HFFc6 (cell line): ENCODE data around the gene NR2E1. TPM values are rescaled to one million over a fixed set of nuclear protein-coding genes. Genes with fewer than 3 reads are reported as not detected.

Experiments used
- DNase-seq: peaks from one replicate; pipeline ENCODE4 v3.0.0-alpha.2; 2018
- H3K27ac Mint-ChIP-seq: 2 replicates; pipeline ENCODE4 v1.8.0; 2020; ENCODE audit warnings: mild to moderate bottlenecking, mixed read lengths
- H3K27me3 Mint-ChIP-seq: 2 replicates; pipeline ENCODE4 v1.8.0; 2021; ENCODE audit warnings: mild to moderate bottlenecking, moderate library complexity, mixed read lengths; ENCODE audit not compliant: insufficient read depth
- H3K36me3 Mint-ChIP-seq: 2 replicates; pipeline ENCODE4 v1.8.0; 2021; ENCODE audit warnings: low read depth, mixed read lengths
- H3K4me1 Mint-ChIP-seq: 2 replicates; pipeline ENCODE4 v1.8.0; 2020; ENCODE audit warnings: low read depth, mixed read lengths
- H3K4me3 Mint-ChIP-seq: 2 replicates; pipeline ENCODE4 v1.8.0; 2020; ENCODE audit warnings: mild to moderate bottlenecking, moderate library complexity, mixed read lengths
- H3K9me3 Mint-ChIP-seq: 2 replicates; pipeline ENCODE4 v1.8.0; 2020; ENCODE audit warnings: mild to moderate bottlenecking, mixed read lengths
- total RNA-seq, 6 experiments: library from RNA; stranded (reverse); fragmentation: NEBNext Ultra II Directional; extraction: Animal tissue kit (Norgen Biotek cat#: 25700); gene quantifications; 2 replicates in 1 of 6; 3 replicates in 5 of 6; pipeline ENCODE4 v1.2.3, GENCODE V29; 2021
- TF ChIP-seq, protein P1 (sequence below): fragments of 200-600 bp; sonication (generic); IDR thresholded peaks from 2 replicates; pipeline ENCODE4 v1.5.0; 2021; ENCODE audit warnings: antibody characterized with exemption, mild to moderate bottlenecking

NR2E1 gene
- total RNA-seq, 6 experiments from 2014 or later: not detected

DNA sequence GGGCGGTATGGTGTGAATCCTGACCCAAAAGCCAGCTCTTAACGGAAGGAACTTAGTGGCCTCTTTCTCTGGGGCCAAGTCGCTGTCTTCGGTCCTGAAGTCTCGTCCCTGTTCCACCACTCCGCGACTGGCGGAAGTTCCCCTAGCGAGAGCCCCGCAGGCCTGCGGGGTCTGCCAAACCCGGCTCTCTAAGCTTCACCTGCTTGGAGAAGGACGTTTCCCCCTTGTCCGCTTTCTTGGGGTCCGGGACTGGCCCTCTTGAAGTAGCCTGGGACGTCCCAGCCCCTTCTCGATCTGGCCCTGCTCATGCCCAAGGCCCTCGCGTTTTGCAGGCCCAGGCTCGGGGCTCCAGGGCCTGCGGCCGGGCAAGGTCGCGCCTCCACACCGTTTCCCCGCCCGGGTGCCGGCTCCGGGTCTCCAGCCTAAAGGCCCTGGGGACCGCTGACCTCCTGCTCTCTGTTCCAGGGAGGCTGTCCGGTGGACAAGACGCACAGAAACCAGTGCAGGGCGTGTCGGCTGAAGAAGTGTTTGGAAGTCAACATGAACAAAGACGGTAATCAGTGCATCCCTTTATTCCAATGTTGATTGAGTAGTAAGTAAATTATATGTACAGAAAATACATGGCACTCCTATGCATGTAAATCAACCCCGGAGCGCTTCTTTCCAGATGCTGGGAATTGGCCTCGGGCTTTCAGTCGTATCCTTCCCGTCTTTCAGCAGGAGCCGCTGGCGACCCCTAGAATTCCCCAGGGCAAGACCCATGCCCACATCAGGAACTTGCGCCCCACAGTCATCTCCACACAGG is 8.8 kb downstream of the NR2E1 start:
- Mint-ChIP-seq H3K4me1 (no peaks in the 10 kb centered on the region), H3K27me3 (peaks cover 83% of the 10 kb centered on the region), H3K4me3 (no peak overlapping the region), H3K27ac (no peak overlapping the region), H3K36me3 (no peaks in the 10 kb centered on the region), H3K9me3 (peaks cover 5% of the 10 kb centered on the region; the same call in 1 of the 2 replicates)
- TF ChIP-seq, protein P1, sequence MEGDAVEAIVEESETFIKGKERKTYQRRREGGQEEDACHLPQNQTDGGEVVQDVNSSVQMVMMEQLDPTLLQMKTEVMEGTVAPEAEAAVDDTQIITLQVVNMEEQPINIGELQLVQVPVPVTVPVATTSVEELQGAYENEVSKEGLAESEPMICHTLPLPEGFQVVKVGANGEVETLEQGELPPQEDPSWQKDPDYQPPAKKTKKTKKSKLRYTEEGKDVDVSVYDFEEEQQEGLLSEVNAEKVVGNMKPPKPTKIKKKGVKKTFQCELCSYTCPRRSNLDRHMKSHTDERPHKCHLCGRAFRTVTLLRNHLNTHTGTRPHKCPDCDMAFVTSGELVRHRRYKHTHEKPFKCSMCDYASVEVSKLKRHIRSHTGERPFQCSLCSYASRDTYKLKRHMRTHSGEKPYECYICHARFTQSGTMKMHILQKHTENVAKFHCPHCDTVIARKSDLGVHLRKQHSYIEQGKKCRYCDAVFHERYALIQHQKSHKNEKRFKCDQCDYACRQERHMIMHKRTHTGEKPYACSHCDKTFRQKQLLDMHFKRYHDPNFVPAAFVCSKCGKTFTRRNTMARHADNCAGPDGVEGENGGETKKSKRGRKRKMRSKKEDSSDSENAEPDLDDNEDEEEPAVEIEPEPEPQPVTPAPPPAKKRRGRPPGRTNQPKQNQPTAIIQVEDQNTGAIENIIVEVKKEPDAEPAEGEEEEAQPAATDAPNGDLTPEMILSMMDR: no peak
- DNase-seq: no peak

DNA sequence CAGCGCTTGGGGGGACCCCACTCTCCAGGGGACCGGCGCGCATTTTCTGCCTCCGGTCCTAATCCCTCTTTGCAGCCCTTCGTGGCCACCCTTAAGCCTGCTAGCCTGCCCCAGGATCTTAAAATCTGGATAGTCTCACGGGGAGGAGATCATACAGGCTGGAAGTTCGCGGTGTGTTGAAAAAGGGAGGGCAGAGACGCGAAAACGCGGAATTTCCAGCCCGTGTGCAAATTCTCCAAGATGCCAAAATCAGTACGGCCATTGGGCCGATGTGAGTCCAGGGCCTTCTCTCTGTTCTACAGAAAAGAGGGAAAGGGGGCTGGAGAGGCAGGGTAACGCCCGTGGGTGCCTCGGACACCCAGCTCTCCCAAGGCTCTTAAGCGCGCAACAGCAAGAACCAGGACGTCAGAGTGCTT is 9.4 kb downstream of the NR2E1 start:
- no peak overlapping the region for H3K4me3 Mint-ChIP-seq
- no peaks in the 10 kb centered on the region for H3K36me3 Mint-ChIP-seq
- peaks cover 82% of the 10 kb centered on the region for H3K27me3 Mint-ChIP-seq
- DNase-seq: no peak
- TF ChIP-seq, protein P1: no peak
- no peak overlapping the region for H3K27ac Mint-ChIP-seq
- peaks cover 5% of the 10 kb centered on the region; the same call in 1 of the 2 replicates for H3K9me3 Mint-ChIP-seq
- H3K4me1 Mint-ChIP-seq: no peaks in the 10 kb centered on the region

DNA sequence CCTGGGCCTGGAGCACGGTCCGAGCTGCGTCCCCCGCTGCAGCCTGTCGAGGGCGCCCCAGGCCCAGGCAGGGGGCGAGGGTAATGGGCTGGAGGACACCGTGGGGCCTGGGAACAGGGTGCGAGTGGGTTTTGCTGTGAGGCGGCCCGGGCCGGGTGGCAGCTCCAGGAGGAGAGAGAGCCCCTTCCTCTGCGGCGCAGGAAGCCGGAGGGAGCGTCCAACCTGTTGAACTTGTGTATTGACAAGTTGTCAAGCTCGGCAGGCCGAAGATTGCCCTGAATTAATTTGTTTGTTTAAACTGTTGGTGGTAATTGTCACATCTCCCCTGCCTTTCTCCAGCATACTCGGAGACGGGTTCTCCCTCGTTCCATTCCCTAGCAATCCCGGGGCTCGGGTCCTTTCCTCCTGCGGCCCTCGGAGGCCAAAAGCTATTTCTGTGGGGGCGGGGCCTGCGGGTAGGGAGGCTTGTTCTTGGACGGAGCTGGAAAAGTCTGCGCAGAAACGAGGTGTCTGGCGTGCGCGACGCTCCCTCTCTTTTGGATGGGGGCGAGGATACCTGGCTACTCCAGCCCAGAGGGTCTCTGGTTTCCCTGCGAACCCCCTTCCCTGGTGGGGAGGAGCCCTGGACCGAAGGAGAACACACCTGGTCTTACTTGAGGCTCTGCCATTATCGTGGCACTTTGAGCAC is 9.9 kb downstream of the NR2E1 start:
- Mint-ChIP-seq H3K9me3 (peaks cover 5% of the 10 kb centered on the region; the same call in 1 of the 2 replicates), H3K27me3 (peaks cover 76% of the 10 kb centered on the region), H3K36me3 (no peaks in the 10 kb centered on the region), H3K4me3 (no peak overlapping the region), H3K4me1 (no peaks in the 10 kb centered on the region), H3K27ac (no peak overlapping the region)
- no peak for DNase-seq
- TF ChIP-seq, protein P1: no peak

DNA sequence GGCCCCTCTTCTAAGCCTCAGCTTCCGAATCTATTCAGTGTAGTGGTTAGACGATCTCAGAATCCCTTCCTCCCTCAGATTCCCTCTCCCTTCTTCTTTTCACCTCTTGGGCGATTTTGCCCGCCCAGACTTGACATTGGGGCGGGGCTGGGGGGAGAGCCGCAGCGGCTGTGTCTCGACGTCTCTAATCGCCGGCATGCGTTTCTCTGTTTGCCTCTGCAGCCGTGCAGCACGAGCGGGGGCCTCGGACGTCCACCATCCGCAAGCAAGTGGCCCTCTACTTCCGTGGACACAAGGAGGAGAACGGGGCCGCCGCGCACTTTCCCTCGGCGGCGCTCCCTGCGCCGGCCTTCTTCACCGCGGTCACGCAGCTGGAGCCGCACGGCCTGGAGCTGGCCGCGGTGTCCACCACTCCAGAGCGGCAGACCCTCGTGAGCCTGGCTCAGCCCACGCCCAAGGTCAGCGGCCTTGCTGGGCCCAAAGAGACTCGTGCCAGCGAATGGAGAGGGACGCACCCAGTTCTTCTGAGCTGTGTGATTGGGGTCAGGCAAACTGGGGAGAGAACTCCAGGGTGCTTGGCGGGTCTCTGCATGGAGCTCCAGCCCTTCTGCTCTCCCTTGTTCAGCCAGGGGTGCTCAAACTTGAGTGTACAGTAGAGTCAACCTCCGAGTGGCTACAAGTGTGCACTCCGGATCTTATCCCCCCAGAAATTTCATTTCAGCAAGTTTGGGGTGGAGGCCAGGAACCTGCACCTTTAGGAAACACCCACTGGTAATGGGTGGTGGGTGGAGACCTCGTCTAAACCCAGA is 10.7 kb downstream of the NR2E1 start:
- TF ChIP-seq, protein P1: no peak
- Mint-ChIP-seq H3K4me3 (no peak overlapping the region), H3K27ac (no peak overlapping the region), H3K36me3 (no peaks in the 10 kb centered on the region), H3K27me3 (peaks cover 69% of the 10 kb centered on the region), H3K4me1 (no peaks in the 10 kb centered on the region), H3K9me3 (peaks cover 5% of the 10 kb centered on the region; the same call in 1 of the 2 replicates)
- no peak for DNase-seq

DNA sequence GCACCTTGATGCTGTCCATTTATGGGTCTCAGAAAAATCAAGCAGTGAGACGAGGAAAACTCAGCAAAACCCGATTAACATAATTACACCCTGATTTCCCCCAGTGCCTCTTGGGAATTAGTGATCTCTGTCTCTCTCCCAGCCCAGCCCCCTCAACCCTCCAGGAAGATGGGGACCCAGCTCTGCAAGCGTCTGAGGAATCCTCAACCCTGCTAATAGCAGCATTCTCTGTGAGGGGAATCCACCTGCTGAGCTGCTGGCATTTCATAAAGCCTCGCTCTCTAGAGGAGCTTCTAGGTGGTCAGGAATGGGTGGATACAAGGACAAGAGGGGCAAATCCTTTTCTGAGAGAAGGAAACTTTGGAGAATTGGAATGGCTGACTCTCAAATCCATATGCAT is 13.9 kb downstream of the NR2E1 start:
- Mint-ChIP-seq H3K9me3 (peaks cover 5% of the 10 kb centered on the region; the same call in 1 of the 2 replicates), H3K36me3 (no peaks in the 10 kb centered on the region), H3K27me3 (peaks cover 52% of the 10 kb centered on the region), H3K4me3 (no peak overlapping the region), H3K27ac (no peak overlapping the region), H3K4me1 (no peaks in the 10 kb centered on the region)
- TF ChIP-seq, protein P1: no peak
- no peak for DNase-seq
